Amygdala (tissue), 56 donors: ENCODE data around the gene MYEOV.
A peak's percentile ranks its signal among the peaks of the same experiment; 100 is the strongest.

ENCODE experiments used
- DNase-seq, 56 donors: peaks; one replicate each; lab custom pipeline; 2025; lab: John Stamatoyannopoulos, UW

MYEOV gene

DNA sequence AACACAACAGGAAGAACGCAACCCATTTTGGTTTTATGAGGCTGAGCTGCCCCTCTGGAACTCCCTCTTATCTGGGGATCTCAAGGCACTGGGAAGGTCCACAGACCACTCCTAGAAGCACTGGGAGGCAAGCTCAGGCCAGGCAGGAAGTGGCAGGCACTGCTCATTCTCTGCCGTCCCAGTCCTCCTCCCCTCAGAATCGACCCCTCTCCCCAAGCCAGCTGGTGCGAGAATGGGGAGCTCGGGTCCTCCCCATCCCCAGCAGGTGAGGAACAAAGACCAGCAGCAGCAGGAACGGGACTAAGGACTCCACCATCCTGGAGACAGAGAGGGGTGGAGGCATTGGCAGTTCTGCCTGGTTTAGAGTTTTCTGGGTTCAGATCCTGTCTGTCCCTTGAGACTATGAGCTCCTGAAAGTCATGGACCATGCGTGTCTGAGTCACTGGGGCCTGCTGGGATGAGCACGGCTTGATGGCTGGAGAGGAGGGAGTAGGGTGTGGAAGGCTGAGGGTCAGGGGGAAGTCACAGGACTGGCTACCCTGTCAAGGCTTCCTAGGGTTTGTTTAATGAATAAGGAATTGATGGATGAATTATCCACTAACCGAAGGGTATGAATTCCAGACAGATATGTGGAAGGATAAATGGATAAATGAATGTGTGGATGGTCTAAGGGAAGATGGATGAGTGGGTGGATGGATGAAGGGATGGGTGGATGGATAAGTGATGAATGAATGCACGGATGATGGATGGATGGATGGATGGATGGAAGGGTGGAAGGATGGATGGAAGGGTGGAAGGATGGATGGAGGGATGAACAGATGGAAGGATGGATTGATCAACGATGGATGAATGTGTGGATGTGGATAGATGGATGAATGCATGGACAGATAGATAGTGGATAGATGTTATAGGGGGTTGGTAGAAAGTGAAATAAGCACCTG, 6.4 kb downstream of the MYEOV start:
- DNase-seq, result no peak

DNA sequence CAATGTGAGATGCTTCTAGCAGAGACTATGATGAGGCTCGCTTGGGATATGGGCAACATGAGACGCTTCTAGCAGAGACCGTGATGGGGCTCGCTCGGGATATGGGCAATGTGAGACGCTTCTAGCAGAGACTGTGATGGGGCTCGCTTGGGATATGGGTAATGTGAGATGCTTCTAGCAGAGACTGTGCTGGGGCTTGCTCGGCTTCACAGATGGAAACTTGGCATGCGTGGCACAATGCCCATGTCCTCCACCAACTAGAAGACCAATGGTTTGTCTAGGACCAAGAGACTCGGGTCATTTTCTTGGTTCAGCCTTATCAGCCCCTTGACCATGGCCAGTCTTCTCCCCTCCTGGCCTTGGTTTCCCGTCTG, 7.1 kb downstream of the MYEOV start:
- DNase-seq, result no peak

DNA sequence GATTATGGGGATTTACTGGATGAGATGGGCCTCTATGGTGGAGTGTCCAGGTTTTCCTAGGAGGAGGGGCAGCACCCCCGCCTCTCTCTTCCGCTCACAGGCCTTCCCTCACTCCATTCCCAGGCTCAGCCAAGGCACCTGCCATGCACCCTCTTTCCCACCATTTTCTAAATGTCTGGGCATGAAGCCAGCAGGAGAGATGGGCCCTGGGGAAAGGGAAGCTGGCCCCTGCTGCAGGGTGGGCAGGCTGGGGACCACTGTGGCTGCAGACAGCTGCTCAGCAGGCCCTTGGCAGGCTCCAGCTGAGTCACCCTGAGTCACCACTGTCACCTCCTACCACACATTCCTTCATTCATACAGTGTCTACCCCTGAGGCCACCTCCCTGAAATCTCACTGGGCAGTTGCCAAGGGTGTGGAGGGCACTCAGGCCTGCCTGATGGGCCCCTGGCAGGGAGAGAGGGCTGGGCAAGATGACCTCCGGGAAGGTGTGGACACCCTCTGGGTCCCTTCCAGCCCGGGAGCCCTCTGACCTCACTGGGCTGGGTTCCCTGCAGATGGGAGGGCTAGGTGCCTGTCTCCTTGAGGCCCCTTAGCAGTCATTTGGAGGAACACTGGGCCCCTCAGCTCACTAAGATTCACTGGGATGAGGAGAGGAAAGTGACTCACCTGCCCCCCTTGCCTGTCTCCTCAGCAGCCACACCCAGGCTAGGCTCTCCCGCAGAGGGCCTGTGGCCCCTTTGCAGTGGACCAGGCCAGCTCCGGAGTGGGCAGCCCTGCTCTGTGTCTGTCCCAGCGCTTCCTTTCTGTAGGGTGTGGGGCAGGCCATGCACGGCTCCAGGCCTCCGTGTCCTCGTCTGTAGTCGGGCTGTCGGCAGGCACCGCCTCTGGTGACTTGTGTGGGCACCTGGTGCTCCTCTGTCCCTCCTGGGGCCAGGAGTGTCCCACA, 7.8 kb downstream of the MYEOV start:
- DNase-seq, result peak in 1 of 56 donors; percentile 14

DNA sequence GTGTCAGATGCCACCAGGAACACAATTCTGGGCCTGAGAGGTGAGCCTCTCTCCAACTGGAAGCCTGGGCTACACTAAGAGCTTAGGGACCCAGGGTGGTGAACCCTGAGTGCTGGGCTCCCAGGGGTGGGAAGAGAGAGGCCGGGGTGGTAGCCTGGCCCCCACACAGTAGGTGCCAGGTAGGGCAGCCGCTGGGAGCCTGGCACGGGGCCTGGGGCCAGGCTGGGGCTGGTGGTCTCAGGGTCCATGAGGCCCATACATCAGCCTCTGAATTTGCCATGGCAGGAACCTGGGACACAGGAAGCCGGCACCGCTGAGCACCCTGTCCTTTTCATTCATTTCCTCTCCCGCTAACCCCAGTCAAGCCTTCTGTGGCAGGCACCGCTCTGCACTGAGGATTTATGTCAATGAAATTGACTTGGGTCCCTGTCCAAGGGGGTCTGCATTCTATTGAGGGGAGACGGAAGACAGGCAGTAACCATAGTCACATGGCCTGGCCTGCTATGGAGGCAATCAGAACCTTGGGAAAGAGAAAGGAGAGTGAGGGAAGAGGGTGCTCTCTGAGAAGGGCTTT, 8.6 kb downstream of the MYEOV start:
- no peak for DNase-seq

DNA sequence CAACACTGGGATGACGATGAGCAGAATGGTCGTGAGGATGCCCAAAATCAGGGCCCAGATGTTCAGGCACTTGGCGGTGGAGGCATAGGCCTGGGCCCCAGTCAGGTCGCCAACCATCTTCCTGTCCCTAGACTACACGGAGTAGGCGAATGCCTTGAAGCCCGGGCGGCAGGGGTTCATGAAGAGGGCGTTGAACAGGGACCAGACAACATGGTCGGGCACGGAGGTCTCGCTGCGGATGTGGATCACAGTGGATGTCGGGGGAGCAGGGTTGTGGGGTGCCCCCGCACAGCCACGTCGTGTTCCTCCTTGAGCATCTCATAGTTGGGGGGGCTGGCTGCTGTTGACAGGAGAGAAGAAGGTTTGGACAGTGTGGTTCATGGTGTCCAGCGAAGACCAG, 9.5 kb downstream of the MYEOV start:
- DNase-seq, result no peak

DNA sequence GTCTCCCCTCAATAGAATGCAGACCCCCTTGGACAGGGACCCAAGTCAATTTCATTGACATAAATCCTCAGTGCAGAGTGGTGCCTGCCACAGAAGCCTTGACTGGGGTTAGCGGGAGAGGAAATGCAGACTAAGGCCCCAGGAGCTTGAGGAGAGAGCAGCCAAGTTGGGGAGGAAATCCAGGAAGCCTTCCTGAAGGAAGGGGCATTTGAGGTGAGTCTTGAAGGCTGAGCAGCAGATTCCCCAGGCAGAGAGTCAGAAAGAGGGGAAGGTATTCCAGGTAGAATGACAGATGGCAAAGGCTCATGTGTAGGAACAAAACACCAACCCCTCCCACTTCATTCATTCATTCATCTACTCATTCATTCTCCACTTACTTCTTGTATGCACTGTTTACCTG, 10.3 kb downstream of the MYEOV start:
- no peak for DNase-seq

DNA sequence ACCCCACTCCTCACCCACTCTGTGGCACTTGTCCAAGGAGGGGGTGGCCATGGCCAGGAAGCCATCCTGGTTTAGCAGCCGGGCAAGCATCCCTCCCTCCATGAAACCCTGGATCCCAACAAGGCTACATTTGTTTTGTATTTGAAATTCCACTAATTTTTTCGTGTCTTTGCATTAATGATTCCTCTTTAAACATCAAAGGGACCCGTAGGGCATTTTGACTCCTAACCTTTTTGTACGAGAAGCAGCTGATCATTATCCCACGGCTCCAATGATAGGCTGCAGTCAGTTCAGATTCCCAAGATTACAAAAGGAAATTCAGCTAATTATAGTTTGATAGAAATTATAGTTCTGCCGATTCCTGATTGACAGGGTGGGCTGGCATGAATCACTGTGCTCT, 10.7 kb downstream of the MYEOV start:
- DNase-seq, result no peak

DNA sequence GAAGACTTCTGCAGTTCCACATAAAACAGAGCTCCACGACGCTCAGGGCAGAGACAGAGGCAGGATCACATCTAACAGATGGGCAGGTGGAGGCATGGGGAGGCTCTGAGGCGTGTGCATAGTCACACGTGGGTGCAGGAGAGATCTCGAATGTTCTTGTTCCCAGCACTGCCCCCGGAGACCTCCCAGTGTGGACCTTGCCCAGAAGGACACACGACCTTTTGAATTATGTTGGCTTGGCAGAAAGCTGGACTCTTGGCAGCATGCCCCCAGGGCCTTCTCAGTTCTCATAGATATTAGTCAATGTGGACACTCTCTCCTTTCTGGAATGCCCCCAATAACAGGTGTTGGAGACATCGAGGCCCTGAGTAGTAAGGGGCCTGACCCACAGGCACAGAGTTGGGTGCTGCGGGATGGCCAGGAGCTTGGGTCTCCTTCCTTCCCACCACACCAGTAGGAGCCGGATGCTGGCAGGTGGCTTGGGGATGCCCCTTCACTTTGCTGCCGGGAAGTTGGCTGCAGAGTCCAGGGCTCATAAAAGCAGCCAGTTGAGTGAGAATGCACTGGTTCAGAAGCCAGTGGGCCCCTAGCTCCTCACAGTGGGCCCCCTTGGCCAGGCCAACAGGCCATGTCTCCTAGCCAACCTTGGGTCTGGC, 12.1 kb downstream of the MYEOV start:
- DNase-seq, result peak in 3 of 56 donors; percentile 5 to 48 (median 12)

DNA sequence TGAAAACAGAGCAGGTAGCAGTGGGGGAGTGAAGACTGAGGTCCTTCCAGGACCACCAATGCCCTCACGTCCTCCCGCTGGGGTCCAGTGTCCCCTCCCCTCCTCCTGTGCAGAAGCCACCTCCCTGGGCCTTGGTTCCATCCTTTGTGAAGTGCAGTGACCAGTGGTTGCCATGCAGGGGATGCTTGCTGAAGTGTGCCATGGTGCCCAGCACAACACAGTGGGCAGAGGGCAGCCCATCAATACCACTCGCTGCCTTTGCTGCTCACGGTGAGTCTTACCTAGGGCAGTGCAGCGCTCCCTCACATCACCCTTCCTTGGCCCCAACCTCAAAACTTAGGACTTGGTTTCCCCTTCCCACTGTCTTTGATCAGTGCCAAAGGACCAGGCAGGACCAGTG, 12.9 kb downstream of the MYEOV start:
- DNase-seq, result no peak

DNA sequence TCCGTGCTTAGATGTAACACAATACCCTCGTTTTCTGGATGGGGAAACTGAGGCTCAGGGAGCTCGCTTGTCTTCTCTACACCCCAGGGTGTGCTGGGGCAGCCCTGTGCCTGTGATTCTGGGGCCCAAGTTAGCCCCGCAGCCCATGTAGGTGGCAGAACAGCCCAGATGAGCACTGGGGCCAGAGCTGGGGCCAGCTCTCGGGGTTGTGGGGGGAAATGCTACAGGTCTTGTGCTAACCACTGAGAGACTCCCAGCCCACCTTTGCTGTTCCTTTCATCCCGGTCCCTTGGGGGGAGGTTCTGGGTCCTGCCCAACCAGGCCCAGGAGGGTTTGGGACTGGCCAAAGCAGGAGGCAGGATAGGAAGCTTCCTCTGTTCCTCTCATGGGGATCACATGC, 13.5 kb downstream of the MYEOV start:
- no peak for DNase-seq

DNA sequence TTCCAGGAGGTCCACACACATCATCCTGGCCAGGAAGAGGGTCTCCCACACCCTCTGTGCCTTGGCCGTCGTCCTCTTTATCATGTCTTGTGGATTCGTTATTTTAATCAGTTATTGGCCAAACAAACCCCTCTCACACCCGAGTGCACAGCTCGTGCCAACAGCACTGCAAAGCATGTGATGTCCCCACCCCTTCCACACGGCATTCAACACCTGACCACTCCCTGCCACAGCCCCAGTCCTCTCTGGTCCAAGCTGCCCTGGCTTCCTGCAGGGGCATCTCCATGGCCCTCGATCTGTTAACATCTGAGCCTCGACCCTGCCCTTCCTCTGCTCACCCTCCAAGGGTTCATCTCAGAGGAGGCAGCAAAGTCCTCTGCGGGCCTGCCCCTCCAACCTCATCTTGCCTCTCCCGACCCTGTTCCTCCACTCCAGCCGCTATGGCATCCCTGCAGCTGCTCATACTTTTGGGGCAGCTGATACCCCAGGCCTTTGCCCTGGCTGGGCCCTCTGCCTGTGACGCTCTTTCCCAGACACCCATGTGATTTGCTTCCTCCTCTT, 14.0 kb downstream of the MYEOV start:
- DNase-seq, result no peak

DNA sequence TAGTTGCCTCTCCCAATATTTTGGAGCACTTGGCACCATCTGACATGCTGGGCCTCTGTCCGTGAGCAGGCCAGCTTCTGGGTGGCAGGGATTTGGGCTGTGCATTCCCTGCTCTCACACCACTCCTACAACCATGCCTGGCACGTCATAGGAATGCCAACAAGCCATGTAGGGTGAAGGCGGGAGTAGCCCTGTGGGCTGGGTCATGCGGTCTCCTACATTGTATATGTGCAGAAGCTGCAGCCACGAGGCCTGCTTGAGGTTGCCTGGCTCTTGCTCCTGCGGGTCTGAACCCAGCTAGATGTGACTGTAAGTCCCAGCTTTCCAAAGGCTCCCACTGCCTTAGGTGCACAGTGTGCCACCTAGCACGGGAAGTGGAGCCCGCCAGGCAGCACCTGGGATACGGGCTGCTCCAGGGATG, 14.5 kb downstream of the MYEOV start:
- no peak for DNase-seq

DNA sequence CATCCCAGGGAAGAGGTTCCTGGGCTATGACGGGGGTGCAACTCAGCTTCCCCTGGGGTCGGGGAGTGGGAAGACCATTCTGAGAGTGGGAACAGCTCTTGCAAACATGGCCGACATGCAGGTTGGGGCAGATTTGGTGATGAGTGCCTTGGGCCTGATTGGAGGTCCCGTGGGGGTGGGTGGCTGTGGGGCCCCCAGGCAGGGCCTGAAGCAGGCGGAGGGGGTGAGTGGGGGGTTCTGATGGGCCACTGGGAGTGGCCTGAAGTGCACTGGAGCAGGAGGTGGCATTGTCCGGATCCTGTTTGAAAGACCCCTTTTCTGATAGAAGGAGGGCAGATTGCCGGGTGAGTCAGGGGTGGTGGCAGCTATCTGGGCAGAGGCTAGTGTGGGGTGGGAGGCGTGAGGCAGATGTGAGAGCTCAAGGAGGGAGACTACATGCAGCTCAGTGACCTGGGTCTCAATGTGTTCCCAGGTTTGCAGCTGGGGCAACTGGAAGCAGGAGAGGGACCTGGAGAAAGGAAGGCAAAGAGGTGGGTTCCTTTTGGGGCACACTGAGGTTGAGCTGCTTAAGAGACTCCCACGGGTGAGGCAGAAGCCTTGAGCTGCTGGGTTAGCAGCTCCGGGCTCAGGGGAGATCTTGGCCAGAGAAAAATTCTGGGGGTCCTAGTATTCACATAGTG, 15.1 kb downstream of the MYEOV start:
- no peak for DNase-seq

DNA sequence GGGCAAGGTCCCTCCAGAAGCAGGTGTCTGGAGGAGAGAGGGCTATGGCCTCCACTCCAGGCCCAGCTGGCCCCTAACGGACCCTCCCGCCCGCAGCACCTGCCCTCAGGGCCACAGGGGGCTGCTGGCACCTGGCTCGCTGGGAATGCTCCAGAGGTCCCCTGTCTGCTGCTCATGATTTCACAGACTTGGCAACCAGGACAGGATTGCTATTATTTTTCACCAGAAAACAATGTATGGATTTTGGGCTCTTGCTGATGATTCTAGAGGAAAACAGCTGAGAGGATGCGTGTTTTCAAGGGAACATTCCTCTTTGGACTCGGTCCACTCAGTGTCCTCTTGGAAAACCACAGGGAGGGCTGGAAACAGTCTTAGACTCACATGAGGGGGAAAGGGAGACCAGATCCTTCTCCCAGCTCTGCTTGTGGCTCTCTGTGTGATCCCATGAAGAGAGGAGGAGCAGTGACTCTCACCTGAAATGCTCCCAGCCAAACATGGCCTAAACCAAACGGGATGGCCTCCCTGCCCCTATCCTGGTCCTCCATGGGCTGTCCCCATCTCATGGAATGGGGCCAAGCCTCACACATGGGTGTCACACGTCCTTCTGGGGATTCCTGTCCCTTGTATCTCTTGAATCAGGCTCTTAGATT, 15.8 kb downstream of the MYEOV start:
- no peak for DNase-seq

DNA sequence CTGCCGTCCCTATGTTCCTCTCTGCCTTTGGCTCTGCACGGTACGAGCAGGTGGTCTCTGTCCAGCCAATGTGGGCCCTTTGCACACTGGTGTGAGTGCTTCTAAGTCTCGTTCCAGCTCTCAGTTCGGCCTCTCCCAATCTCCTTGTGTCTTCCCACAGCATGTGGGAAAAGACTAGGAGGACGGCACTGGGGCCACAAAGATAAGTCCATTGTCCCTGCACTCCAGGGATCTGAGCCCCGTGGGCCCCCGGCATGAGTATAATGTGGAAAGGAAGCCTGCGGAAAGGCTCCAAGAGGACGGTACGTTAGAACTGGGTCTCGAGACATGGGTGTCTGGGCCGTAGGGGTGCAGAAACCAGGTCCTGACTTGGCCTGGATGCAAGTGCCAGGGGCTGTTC, 16.4 kb downstream of the MYEOV start:
- DNase-seq, result no peak

DNA sequence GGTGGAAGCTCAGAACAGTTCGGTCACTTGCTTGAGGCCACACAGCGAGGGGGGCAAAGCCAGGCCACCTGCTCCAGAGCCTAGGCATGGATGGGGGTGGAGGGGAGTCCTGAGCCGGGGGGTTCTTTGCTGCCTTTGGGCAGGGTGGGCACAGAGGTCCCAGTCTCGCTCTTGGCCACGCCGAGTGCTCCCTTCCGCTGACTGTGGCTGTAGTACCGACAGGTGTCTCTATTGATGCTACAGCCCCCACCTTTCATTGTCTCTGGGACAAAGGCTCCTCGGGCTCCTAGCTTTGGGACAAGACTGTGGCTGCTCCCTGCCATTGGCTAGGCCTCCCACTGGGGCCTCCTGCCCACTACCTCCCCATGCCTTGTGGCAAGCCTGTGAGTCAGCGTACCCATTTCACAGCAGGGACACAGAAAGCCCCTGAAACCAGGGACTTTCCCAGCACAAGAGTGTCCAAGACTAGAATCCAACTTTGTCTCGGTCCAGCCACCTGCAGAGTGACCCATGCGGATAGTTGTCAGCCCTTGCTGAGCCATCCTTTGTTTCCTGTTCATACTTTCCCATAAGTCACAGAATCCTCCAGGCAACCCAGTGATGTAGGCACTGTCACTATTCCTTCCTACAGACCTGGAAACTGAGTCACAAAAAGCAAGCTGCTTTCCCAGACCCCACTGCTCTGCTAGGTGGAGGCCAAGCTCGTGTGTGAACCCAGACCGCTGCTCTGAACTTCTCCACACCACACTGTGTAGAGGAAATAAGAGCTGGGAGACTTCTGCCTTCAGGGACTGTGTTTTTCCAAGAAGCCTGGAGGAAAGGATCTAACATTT, 17.2 kb downstream of the MYEOV start:
- no peak for DNase-seq

DNA sequence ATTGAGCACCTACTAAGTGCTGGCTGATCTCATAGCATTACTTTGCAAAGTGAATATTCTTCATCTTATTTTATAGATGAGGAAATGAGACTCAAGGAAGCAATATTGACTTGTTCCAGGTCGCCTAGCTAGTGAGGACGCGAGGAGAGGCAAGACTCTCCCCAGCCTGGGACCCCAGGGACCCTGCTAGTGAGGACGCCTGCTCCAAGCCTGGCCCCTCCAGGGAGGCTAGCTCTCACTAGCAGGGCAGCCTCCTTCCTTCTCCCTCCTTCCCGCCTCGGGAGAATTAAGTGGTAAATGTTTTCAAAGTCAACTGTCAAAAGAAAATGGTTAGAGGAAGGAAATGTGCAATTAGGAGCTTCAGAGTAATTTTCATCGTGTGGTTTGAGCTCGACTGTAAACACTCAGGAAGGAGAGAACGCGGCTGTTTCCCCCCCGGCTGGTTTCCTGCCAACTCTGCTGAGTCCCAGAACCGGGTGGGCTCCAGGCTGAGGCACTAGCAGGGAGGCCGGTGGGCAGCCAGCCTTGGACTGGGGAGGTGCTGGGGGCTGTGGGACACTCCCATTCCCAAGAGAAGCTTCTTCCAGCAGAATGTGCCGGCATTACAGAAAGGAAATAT, 17.9 kb downstream of the MYEOV start:
- DNase-seq, result no peak
